Endothelial cell of umbilical vein (primary cell): ENCODE data around the gene PDLIM4.

Source experiments
- CTCF ChIP-seq, 2 donors: IDR thresholded peaks; 1 replicate in 1 of 2; 2 replicates in 1 of 2; pipeline ENCODE4 v1.5.1; 2011; ENCODE audit warnings: low read length in 2 of 2, mild to moderate bottlenecking in 2 of 2, moderate library complexity in 2 of 2, control low read depth in 1 of 2, inconsistent platforms in 1 of 2, low read depth in 1 of 2; ENCODE audit not compliant: insufficient read depth in 1 of 2; ENCODE audit errors: extremely low read depth in 1 of 2
- EZH2 ChIP-seq: IDR thresholded peaks from 2 replicates; pipeline ENCODE4 v1.6.1; 2012; ENCODE audit warnings: borderline replicate concordance, low read depth, mild to moderate bottlenecking, moderate library complexity, low read length, inconsistent platforms; ENCODE audit not compliant: severe bottlenecking
- GATA2 ChIP-seq: IDR thresholded peaks from 2 replicates; pipeline ENCODE4 v1.7.0; 2011; ENCODE audit warnings: low read depth, mild to moderate bottlenecking, moderate library complexity, mixed read lengths, low read length; ENCODE audit not compliant: insufficient read length, insufficient read depth
- MYC ChIP-seq: IDR thresholded peaks from one replicate; pipeline ENCODE4 v1.6.1; 2011; ENCODE audit warnings: mild to moderate bottlenecking, low read depth, low read length
- POLR2A ChIP-seq: IDR thresholded peaks from 2 replicates; pipeline ENCODE4 v1.6.1; 2012; ENCODE audit warnings: low read depth, mild to moderate bottlenecking, control low read depth, low read length
- POLR2AphosphoS5 ChIP-seq: IDR thresholded peaks from 2 replicates; pipeline ENCODE4 v1.6.1; 2012; ENCODE audit warnings: low read depth, mild to moderate bottlenecking, control low read depth, low read length, moderate library complexity; ENCODE audit not compliant: insufficient read depth
- TF ChIP-seq, protein P1 (sequence below): IDR thresholded peaks from 2 replicates; pipeline ENCODE4 v1.6.1; 2011; ENCODE audit not compliant: insufficient read depth, insufficient read length

GRCh38 chr5:132277971-132278853, 20.7 kb downstream of the PDLIM4 start:
- no peak for TF ChIP-seq POLR2AphosphoS5
- TF ChIP-seq, protein P1, sequence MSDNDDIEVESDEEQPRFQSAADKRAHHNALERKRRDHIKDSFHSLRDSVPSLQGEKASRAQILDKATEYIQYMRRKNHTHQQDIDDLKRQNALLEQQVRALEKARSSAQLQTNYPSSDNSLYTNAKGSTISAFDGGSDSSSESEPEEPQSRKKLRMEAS: no peak
- TF ChIP-seq CTCF (IDR thresholded peaks at IDR 0.05; ENCODE audit: extremely low read depth in 1 of 2, insufficient read depth in 1 of 2, low read depth in 1 of 2, low read length in 2 of 2): no peak
- TF ChIP-seq POLR2A: no peak
- TF ChIP-seq EZH2: no peak
- TF ChIP-seq GATA2: no peak
- no peak for TF ChIP-seq MYC
